Natural killer cell (primary cell): ENCODE measurements around the gene THSD4. TPM values are rescaled to one million over a fixed set of nuclear protein-coding genes. Genes with fewer than 3 reads are reported as not detected.

ENCODE experiments used
- ATAC-seq, 3 donors: fragments of 150-1000 bp in 2 of 3; fragments of 200-7000 bp in 1 of 3; cut with Tn5 transposase; 1 replicate in 1 of 3; 2 replicates in 2 of 3; pipeline ENCODE4 v1.10.0; 2021; ENCODE audit warnings: mild to moderate bottlenecking in 2 of 3, moderate library complexity in 2 of 3
- DNase-seq, 2 donors: peaks; one replicate each; pipeline versions ENCODE4 v3.0.0 to v3.0.0-alpha.2; 2013 to 2021; ENCODE audit warnings: mixed read lengths in 1 of 2
- H3K27ac ChIP-seq: one replicate; pipeline ENCODE4 v1.5.1; 2013; ENCODE audit warnings: mild to moderate bottlenecking, low read length
- H3K27me3 ChIP-seq: one replicate; pipeline ENCODE4 v1.6.1; 2013; ENCODE audit warnings: low read length; ENCODE audit not compliant: control insufficient read depth, insufficient read depth
- H3K36me3 ChIP-seq: one replicate; pipeline ENCODE4 v1.6.1; 2013; ENCODE audit warnings: low read length; ENCODE audit not compliant: control insufficient read depth, insufficient read depth
- H3K4me1 ChIP-seq: one replicate; pipeline ENCODE4 v1.6.1; 2013; ENCODE audit warnings: low read length; ENCODE audit not compliant: control insufficient read depth, insufficient read depth
- H3K4me3 ChIP-seq: one replicate; pipeline ENCODE4 v1.5.1; 2013; ENCODE audit warnings: low read length
- H3K9me3 ChIP-seq: one replicate; pipeline ENCODE4 v1.6.1; 2013; ENCODE audit warnings: low read length; ENCODE audit not compliant: control insufficient read depth, insufficient read depth
- H3K27ac Mint-ChIP-seq, 2 donors: one replicate each; pipeline ENCODE4 v1.8.0; 2022; ENCODE audit warnings: mild to moderate bottlenecking in 2 of 2, mixed read lengths in 2 of 2, moderate library complexity in 1 of 2
- H3K27me3 Mint-ChIP-seq, 2 donors: one replicate each; pipeline ENCODE4 v1.8.0; 2022; ENCODE audit warnings: low read depth in 2 of 2, mixed read lengths in 2 of 2
- H3K36me3 Mint-ChIP-seq: one replicate; pipeline ENCODE4 v1.8.0; 2022; ENCODE audit warnings: mixed read lengths
- H3K4me1 Mint-ChIP-seq, 2 donors: one replicate each; pipeline ENCODE4 v1.8.0; 2022; ENCODE audit warnings: mixed read lengths in 2 of 2
- H3K4me3 Mint-ChIP-seq: one replicate; pipeline ENCODE4 v1.8.0; 2022; ENCODE audit warnings: mild to moderate bottlenecking, moderate library complexity, mixed read lengths
- H3K9me3 Mint-ChIP-seq, 2 donors: one replicate each; pipeline ENCODE4 v1.8.0; 2022; ENCODE audit warnings: mixed read lengths in 2 of 2
- WGBS: methylation state at CpG from one replicate; pipeline ENCODE4 v1.1.7; 2013; ENCODE audit warnings: missing lambda C conversion rate; ENCODE audit not compliant: insufficient coverage; 5-methylcytosine and 5-hydroxymethylcytosine counted together
- intact Hi-C: fragments of 100-400 bp; cut with micrococcal nuclease; formaldehyde crosslinking; loops from one replicate; pipeline ENCODE4 v1.14.2; 2022
- total RNA-seq, 4 donors: library from RNA; stranded (reverse); fragments of 120-200 nt in 1 of 4; gene quantifications; one replicate each; pipeline versions ENCODE4 v1.2.3 to v1.2.4, GENCODE V29; 2013 to 2022
- TF ChIP-seq, protein P1 (sequence below): fragments of 200-600 bp; IDR thresholded peaks from one replicate; pipeline ENCODE4 v1.8.0; 2022; ENCODE audit warnings: antibody characterized with exemption

The THSD4 gene
- total RNA-seq, 3 donors from 2014 or later (not counting 1 experiment from before 2014, with no cell fraction given) = not detected

DNA sequence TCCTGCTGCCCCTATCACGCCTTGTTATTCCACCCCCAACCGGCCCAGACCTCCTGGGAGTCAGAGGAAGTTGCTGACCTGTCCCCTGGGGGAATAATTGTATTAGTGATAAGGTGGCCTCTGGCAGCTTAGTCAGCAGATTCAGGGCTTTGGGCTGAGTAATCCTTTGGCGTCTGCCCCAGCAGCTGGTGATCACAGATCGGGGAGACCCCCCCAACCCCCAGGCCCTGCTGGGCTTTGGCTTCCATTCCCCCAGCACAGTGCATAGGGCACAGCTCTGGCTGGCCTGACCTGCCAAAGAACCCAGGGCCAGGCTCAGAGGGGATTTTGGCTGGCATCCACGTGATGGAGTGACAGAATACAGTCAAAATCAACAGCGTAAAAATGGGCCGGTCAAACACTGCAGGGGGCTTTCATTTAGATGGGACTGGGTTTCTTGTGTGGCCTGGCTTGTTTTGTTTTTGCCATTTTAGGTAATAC, 691.2 kb downstream of the THSD4 start:
- no peaks in the 10 kb centered on the region for H3K36me3 Mint-ChIP-seq
- no peak overlapping the region for H3K4me3 Mint-ChIP-seq
- ATAC-seq (no peak), DNase-seq (no peak)
- H3K27me3 Mint-ChIP-seq = peaks cover 9 to 11% of the 10 kb centered on the region in 2 donors
- H3K4me3 ChIP-seq = no peak overlapping the region
- no peak overlapping the region for H3K27ac ChIP-seq
- TF ChIP-seq, protein P1, sequence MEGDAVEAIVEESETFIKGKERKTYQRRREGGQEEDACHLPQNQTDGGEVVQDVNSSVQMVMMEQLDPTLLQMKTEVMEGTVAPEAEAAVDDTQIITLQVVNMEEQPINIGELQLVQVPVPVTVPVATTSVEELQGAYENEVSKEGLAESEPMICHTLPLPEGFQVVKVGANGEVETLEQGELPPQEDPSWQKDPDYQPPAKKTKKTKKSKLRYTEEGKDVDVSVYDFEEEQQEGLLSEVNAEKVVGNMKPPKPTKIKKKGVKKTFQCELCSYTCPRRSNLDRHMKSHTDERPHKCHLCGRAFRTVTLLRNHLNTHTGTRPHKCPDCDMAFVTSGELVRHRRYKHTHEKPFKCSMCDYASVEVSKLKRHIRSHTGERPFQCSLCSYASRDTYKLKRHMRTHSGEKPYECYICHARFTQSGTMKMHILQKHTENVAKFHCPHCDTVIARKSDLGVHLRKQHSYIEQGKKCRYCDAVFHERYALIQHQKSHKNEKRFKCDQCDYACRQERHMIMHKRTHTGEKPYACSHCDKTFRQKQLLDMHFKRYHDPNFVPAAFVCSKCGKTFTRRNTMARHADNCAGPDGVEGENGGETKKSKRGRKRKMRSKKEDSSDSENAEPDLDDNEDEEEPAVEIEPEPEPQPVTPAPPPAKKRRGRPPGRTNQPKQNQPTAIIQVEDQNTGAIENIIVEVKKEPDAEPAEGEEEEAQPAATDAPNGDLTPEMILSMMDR = no peak
- no peaks in the 10 kb centered on the region for H3K36me3 ChIP-seq
- no peaks in the 10 kb centered on the region for H3K9me3 ChIP-seq
- 79% methylated on average over 7 of the region's 7 CpGs for WGBS
- H3K9me3 Mint-ChIP-seq = no peaks in the 10 kb centered on the region
- peaks cover 0 to 6% of the 10 kb centered on the region in 2 donors for H3K4me1 Mint-ChIP-seq
- intact Hi-C loops = no loop called here
- H3K27me3 ChIP-seq = no peaks in the 10 kb centered on the region
- no peak overlapping the region for H3K27ac Mint-ChIP-seq
- H3K4me1 ChIP-seq = no peaks in the 10 kb centered on the region

DNA sequence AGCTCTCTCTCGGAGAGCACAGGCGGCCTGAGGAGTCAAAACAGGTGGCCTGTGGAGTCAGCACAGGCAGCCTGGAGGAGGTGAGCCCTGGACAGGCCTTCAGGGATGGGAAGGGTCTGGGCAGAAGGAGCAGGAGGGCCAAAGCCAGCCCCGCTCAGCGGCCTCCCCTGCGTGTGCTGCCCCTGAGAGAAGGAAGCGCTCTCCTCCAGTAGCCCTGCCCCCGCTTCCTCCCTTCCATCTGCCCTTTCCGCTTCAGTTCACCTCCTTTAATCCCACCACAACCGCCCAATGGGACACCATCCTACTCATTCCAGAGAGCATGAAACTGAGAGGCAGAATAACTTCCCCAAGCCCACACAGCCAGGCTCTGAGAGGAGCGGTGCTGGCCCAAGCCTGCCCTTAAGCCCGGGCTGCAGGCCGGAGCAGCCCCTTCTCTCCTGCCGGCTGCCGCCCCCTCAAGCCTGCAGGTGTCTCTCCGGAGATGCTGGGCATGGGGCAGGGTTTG, 691.9 kb downstream of the THSD4 start:
- Mint-ChIP-seq H3K4me1 (peaks cover 0 to 6% of the 10 kb centered on the region in 2 donors), H3K36me3 (no peaks in the 10 kb centered on the region), H3K9me3 (no peaks in the 10 kb centered on the region), H3K27ac (no peak overlapping the region), H3K4me3 (no peak overlapping the region), H3K27me3 (peaks cover 9 to 10% of the 10 kb centered on the region in 2 donors)
- H3K4me1 ChIP-seq = no peaks in the 10 kb centered on the region
- TF ChIP-seq, protein P1 = no peak
- no peaks in the 10 kb centered on the region for H3K36me3 ChIP-seq
- no peak for ATAC-seq
- H3K4me3 ChIP-seq = no peak overlapping the region
- intact Hi-C loops = no loop called here
- DNase-seq = no peak
- H3K9me3 ChIP-seq = no peaks in the 10 kb centered on the region
- H3K27ac ChIP-seq = no peak overlapping the region
- 85% methylated on average over 15 of the region's 15 CpGs for WGBS
- H3K27me3 ChIP-seq = no peaks in the 10 kb centered on the region

DNA sequence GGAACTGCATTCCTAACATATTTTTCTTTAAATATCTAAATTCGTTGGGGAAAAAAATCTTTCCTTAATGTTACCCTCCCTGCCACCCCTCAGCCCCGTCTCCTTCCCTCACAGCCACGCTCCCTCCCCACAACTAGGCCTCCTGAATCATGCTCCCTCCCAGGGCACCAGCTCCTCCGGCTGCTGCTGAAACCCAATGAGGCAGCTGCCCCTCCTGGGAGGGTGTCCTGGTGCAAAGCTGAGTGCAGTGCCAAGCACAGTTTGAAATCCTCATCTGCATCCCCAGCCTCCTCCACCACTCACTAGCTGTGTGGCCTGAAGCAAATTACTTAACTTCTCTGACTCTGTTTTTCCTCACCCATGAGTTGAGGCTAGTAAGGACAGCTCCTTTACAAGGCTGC, 692.4 kb downstream of the THSD4 start:
- TF ChIP-seq, protein P1 = no peak
- H3K9me3 Mint-ChIP-seq = no peaks in the 10 kb centered on the region
- H3K36me3 Mint-ChIP-seq = no peaks in the 10 kb centered on the region
- H3K4me1 Mint-ChIP-seq = peaks cover 0 to 2% of the 10 kb centered on the region in 2 donors
- H3K4me1 ChIP-seq = no peaks in the 10 kb centered on the region
- intact Hi-C loops = no loop called here
- no peaks in the 10 kb centered on the region for H3K36me3 ChIP-seq
- no peak overlapping the region for H3K27ac Mint-ChIP-seq
- no peaks in the 10 kb centered on the region for H3K27me3 ChIP-seq
- H3K27ac ChIP-seq = no peak overlapping the region
- ATAC-seq = no peak
- H3K4me3 Mint-ChIP-seq = no peak overlapping the region
- no peaks in the 10 kb centered on the region for H3K9me3 ChIP-seq
- peaks cover 5 to 6% of the 10 kb centered on the region in 2 donors for H3K27me3 Mint-ChIP-seq
- no peak for DNase-seq
- 77% methylated on average over 4 of the region's 4 CpGs for WGBS
- H3K4me3 ChIP-seq = no peak overlapping the region
